22Rv1 (cell line): ENCODE results near the gene VPS9D1.

Source experiments
- H3K27ac ChIP-seq: fragments of 450-650 bp; 2 replicates; pipeline ENCODE4 v1.5.1; 2017
- CTCF ChIP-seq: fragments of 450-650 bp; IDR thresholded peaks from 2 replicates; pipeline ENCODE4 v1.5.1; 2017; ENCODE audit warnings: mild to moderate bottlenecking
- ZFX ChIP-seq: fragments of 450-650 bp; IDR thresholded peaks from 2 replicates; pipeline ENCODE4 v1.6.1; 2017; ENCODE audit warnings: antibody characterized with exemption, borderline replicate concordance

Gene VPS9D1

GRCh38 chr16:89658221-89658879 is 62.3 kb downstream of the VPS9D1 start:
- TF ChIP-seq CTCF (no peak), ZFX (no peak)
- H3K27ac ChIP-seq, result peak overlapping the region; percentile 92

GRCh38 chr16:89657442-89658220 is 63.1 kb downstream of the VPS9D1 start, which contains the start of the genes CHMP1A and SPATA33:
Gene CHMP1A (minus strand): TSS chr16:89657708. CDS start chr16:89657588, 120 bp downstream.
Gene SPATA33 (plus strand): TSS chr16:89657836. CDS start chr16:89657912, 76 bp downstream.
- TF ChIP-seq CTCF, result no peak
- no peak for TF ChIP-seq ZFX
- peak within 1 kb of the TSS; percentile 92 for H3K27ac ChIP-seq
